GM19372 (cell line): Measurements from ENCODE around the gene TBC1D3B.
"Not testable (repeated sequence)": the region's sequence is repeated elsewhere in the genome, so short reads cannot be mapped to it uniquely, and the experiment has no call there.

ENCODE experiments used
- ATAC-seq: cut with Tn5 transposase; IDR thresholded peaks from one replicate; pipeline ENCODE4 v1.9.1; 2021; ENCODE audit warnings: mild to moderate bottlenecking, low read depth, moderate library complexity; ENCODE audit not compliant: unreplicated experiment

TBC1D3B gene

GRCh38 chr17:36131931-36132330, 44.5 kb downstream of the TBC1D3B start:
- no peak for ATAC-seq

GRCh38 chr17:36131421-36131820, 45.0 kb downstream of the TBC1D3B start:
- no peak for ATAC-seq

- ATAC-seq: no peak
Measured at GRCh38 chr17:36130346-36130745, 46.1 kb downstream of the TBC1D3B start.

- ATAC-seq: no peak
Measured at GRCh38 chr17:36129616-36130015, 46.8 kb downstream of the TBC1D3B start.

DNA sequence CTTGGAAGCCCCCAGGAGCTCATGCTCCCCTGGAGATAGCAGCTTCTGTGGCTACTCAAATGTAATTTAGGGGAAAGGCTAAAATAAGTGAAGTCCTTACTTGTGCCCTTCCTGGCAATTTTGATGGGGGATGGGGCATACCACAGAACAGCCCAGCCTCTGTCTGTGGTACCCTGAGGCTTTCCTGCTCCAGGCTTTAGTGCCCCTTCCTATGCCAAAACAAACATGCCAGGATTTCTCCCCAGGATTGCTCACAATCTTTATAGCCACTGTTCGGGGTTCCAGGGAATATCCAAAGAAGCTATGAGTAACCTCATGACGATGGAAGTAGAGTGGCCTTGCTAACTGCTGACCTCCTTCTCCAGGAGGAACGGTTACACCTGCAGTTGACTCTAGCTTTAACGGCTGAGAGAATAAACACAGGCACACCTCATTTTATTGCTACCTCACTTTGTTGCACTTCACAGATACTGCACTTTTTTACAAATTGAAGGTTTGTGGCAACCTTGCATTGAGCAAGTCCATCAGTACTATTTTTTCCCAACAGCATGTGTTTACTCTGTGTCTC, 47.9 kb downstream of the TBC1D3B start:
- ATAC-seq: no peak

DNA sequence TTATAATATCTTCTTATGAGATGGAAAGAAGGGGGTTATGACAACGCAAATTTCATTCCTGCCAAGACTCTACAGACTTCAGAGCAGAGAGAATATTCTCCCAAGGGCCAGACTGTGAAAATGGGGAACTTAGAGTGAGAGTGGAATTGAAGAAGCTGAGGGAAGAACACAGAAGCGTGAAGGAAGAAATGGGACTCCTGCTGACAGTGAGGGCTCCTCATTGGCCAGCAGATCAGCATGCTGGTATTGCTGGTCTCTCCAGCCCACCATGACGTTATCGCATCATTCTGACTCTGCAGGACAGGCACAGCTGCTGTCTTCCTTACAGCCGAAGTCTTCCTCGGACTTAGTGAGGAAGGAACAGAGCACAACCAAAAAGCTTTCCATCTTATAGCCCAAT, 48.5 kb downstream of the TBC1D3B start:
- ATAC-seq: no peak

GRCh38 chr17:36127199-36127893, 49.1 kb downstream of the TBC1D3B start:
- ATAC-seq: peak; percentile 78

DNA sequence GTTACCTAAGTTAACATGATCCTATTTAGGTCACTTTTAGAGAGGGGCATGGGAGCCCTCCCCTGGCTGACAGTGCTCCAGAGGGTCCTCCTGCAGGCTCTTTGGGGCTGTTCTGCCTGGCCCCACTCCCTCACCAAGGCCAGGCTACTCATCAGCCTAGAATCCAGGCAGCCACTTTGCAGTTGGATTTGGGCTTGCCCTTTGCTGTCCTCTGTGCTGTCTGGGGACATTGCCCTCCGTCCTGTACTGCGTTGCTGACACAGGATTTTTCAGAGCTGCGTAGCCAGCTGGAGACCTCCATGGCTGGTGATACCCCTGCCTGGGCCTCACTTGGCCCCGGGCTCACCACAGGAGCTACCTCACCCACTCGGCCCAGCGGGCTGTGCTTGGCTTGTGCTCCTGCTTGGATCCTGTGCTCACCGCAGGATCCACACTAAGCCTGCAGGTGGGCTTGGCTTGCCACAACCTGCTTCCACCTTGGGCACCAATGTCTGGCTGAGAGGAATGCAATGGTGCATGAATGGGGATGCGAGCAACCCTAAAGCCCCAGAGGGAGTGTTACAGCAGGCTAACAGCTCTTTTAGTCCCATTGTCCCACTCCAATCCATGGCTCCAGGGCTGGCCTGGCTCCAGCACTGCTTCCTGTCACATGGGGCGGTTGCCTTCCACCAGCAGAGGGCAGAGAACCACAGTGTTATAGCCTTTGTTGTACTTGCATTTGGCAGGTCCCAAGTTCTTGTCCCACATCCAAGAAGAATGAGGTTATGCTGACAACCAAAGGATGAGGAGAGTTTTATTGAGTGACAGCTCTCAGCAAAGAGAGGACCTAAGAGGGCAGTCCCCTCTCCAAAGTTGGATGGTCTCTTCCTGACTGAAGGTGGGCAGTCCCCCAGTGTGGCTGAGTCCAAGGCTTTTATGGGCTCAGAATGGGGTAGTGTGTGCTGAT, 51.3 kb downstream of the TBC1D3B start:
- ATAC-seq: no peak

DNA sequence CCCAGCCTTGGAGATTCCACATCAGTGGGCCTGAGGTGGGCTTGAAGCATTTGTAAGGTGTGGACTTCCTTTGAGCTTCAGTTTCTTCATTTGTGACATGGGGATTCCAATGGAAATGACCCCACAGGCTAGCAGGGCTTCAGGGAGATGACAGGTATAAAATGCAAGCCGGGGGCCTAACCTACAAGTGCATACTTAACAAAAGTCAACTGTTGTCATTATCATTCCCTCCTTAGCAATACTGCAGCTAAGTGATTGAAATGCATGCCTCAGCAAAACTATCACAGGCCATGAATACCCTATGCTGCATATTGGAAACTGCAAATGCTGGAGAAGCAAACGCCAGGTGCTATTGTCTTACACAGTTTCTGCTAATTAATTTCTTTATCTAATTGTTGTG, 53.0 kb downstream of the TBC1D3B start:
- ATAC-seq: no peak

GRCh38 chr17:36121099-36121498, 55.3 kb downstream of the TBC1D3B start:
- not testable (repeated sequence) for ATAC-seq

GRCh38 chr17:36120221-36120620, 56.2 kb downstream of the TBC1D3B start:
- ATAC-seq: no peak

GRCh38 chr17:36118477-36119353, 57.7 kb downstream of the TBC1D3B start:
- no peak for ATAC-seq

DNA sequence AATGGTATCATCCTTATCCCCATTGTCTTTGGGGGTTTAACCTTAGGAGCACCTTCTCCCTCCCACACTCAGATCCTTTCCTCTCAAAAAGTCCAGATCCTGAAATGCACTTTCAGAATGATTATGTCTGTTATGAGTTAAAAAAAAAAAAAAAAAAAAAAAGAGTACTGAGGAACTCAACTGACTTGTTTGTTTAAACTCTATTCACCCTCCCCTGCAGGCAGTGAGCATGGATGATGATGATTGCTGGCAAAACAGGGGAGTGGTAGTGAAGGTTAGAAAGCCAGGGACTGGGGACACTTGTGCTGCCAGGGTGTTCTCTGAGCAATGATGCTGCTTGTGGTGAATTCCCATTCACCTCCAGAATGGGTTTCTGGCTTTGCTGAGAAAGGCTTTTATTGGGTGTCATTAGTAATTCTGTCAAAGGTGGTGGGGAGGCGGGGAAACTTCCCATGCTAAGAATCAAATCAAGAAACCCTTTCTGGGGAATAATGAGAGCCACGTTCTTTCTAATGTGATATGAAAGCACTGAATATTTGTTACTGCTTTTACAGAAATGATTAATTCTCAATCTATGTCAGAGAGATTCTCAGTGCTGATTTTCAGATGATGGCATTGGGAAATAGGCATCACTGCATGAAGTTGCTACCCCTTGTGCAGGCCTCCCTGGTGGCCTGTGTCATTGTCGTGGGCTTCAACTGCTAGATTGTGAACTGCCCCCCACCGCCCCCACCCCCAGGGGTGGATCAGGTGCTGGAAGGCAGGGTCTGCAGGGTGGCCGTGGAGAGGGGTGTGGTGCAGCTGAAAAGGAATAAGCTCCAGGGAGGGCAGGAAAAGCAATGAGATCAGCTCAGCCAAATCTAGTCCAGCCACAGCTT, 58.7 kb downstream of the TBC1D3B start:
- no peak for ATAC-seq
